GM19328 (cell line): ENCODE results near the gene TMEM127.
"Not testable (repeated sequence)": the region's sequence is repeated elsewhere in the genome, so short reads cannot be mapped to it uniquely, and the experiment has no call there.

Experiments used
- ATAC-seq: cut with Tn5 transposase; IDR thresholded peaks from one replicate; pipeline ENCODE4 v1.9.1; 2021; ENCODE audit warnings: mild to moderate bottlenecking, moderate library complexity; ENCODE audit not compliant: unreplicated experiment

Gene TMEM127

GRCh38 chr2:96265840-96266679 is at the start of gene TMEM127, which contains the start of gene CIAO1:
TMEM127 (minus strand) TSS chr2:96265997; CDS start chr2:96265381, 616 bp downstream.
CIAO1 (plus strand) TSS chr2:96266225; CDS start chr2:96266351, 126 bp downstream.
- peak; percentile 88 for ATAC-seq

- no peak for ATAC-seq
These were observed 49.2 kb upstream of the TMEM127 start for GRCh38 chr2:96315005-96315399.

DNA sequence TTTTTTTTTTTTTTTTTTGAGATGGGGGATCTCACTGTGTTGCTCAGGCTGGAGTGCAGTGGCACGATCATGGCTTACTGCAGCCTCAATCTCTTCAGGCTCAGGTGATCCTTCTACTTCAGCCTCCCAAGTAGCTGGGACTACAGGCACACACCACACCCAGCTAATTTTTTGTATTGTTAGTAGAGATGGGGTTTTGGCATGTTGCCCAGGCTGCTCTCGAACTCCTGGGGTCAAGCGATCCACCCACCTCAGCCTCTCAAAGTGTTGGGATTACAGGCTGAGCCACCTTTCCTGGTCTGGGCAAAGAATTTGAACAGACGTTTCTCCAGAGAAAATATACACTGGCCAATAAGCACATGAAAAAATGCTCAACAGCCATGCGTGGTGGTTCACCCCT is 42.5 kb upstream of the TMEM127 start:
- ATAC-seq = no peak

- ATAC-seq = no peak
These were observed 40.6 kb upstream of the TMEM127 start for GRCh38 chr2:96306370-96306769.

GRCh38 chr2:96305979-96306308 is 40.1 kb upstream of the TMEM127 start:
- no peak for ATAC-seq

GRCh38 chr2:96305091-96305978 is 39.5 kb upstream of the TMEM127 start, which contains the start of gene SNRNP200:
SNRNP200 (minus strand) TSS chr2:96305546; CDS start chr2:96305437, 109 bp downstream.
- ATAC-seq = peak; percentile 95

GRCh38 chr2:96304606-96305005 is 38.8 kb upstream of the TMEM127 start:
- ATAC-seq = no peak

- no peak for ATAC-seq
These were observed 36.1 kb upstream of the TMEM127 start for GRCh38 chr2:96301865-96302264.

DNA sequence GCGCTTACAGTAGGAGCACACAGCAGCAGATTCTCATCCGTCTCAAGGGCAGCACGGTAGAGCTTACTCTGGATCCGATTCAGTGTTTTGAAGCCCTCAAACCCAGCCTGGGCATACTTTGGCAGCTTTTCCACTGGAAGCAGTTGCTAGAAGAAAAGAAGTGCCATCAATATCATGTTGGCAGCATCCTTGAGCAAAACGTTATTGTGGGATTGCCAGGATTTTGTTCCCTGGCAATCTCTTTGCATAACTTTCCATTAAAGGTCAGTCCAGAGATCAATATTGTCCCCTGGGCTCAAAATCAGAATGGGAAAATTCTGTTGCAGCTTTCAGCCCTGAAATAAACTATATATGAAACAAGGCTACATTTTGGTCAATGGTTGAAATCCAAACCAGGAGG is 31.1 kb upstream of the TMEM127 start:
- no peak for ATAC-seq

- not testable (repeated sequence) for ATAC-seq
These were observed 28.5 kb upstream of the TMEM127 start for GRCh38 chr2:96294271-96294670.

- ATAC-seq = no peak
These were observed 26.0 kb upstream of the TMEM127 start for GRCh38 chr2:96291751-96292150.

- no peak for ATAC-seq
These were observed 21.6 kb upstream of the TMEM127 start for GRCh38 chr2:96287273-96287856.

DNA sequence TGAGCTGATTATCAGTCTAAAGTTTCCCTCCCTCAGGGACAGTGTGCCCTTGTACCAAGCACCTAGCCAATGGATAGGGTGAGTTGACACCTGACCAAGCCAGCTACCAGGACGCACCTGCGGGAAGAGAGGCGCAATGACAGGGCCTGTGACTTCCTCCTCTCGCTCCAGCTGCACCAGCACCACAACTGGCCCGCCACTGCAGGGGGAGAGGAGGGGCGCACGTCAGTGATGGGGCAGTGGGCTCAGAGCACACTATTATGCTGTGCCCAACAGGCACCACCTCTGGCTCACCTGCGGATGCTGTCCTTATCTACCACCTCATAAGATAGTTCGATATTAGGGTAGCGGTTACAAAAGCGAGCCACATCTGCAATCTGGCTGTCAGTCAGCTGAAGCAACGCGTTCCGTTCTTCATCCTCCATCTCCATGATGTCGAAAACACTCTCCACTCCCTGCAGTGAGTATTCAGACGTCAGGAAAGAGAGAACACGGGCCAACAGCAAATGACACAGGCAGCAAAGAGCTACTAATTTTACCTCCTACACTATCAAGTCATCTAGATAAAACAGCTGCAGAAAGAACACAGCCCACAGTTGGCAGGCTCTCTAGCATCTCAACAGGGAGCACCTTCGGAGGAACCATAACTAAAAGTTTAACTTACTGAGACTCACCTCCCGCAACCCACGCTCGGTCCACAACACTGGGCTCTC is 11.1 kb upstream of the TMEM127 start:
- no peak for ATAC-seq

DNA sequence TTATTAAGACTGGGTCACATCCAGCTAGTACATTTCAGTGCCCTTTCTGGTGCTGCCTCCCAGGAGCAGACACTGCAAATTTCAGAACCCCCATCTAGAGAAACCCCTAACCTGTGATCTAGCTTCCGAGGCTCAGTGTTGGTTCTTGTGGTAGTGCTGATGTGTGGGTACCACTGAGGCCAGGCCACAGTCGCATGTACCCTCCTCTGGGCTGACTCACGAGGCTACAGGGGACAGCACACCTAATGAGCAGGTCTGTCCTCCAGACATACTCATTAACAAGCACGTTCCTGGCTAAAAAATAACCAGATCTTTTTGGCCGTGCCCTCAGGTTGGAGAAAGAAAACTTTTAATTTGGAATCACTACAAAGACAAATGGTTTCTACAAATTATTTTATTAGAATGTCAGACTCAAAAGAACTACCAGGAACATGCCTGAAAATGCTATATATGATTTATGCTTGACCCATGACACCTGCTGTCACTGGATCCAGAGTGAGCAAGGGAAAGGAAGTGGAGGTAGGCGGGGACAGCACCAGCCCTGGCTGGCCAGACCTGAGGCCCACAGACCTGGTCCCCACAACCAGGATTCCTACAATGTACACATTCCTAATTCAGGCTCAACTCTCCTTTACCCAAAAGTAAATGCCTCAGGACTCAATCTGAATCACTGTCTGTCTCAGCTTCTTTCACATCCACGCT is 8.7 kb upstream of the TMEM127 start:
- no peak for ATAC-seq

DNA sequence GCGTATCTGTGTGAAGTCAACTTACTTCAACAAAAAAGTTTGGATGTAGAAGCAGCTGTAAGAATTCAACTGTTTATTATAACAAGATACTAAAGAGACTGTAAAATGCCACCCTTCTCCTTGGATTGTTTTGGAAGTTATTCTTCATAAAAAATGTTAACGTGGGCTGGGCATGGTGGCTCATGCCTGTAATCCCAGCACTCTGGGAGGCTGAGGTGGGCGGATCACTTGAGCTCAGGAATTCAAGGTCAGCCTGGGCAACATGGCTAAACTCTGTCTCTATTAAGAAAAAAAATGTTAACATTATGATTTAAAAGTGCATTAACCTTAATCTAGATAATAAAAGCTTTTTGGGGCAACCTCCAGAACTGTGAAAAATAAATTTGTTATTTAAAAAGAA is 8.0 kb upstream of the TMEM127 start:
- ATAC-seq = no peak

DNA sequence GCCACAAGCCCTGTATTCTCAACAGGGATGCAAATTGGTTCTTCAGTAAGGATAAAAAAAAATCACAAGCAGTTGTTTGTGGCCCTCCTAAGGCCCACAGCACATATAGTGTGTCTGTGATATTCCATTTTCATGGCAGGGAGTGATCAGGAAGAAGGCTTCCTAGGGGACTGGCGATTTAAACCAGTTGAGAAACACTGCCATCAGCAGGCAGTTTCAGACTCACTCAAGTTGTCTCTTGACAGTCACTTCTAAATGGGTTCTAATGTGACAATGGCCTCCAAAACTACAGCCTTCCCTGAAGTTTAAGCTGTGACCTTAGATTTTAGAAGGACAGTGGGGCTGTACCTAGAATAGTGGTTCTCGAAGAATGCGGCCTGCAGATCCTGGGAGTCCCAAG is 6.2 kb upstream of the TMEM127 start:
- no peak for ATAC-seq

DNA sequence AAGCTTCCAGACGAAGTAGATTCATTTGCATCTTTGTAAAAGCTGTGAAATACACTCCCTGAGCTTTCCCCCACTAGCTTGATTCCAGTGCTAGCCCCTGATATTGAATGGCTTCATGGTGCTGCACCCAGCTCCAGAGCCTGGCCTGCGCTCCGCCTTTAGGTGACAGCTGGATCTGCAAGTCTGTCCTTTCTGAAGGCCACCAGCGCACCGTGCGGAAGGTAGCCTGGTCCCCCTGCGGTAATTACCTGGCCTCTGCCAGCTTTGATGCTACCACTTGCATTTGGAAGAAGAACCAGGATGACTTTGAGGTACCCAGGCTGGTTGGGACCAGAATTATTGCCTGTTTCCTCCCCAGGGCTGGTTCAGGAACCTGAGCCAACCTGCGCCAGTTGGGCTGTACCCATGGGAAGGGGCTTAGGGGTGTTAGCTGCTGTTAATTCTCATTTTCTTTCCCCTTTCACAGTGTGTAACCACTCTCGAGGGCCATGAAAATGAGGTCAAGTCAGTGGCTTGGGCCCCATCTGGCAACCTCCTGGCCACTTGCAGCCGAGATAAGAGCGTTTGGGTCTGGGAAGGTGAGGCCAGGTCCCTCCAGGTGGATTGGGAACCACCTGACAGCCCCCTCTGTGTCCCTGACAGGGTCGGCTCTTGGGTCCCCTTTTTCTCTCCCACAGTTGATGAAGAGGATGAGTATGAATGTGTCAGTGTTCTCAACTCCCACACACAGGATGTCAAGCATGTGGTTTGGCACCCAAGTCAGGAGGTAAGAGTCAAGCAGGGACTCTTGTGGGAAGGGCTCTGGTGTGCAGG is 1.6 kb upstream of the TMEM127 start:
- ATAC-seq = no peak

- ATAC-seq = peak; percentile 10
These were observed 403 bp downstream of the TMEM127 start for GRCh38 chr2:96265349-96265839.
